GM23248 (cell line): ENCODE data around the gene CDC14B. TPM values are rescaled to one million over a fixed set of nuclear protein-coding genes. Genes with fewer than 3 reads are reported as not detected.
"Not testable (repeated sequence)": the region's sequence is repeated elsewhere in the genome, so short reads cannot be mapped to it uniquely, and the experiment has no call there.

Experiments used
- DNase-seq: peaks from one replicate; pipeline ENCODE4 v3.0.0-alpha.2; 2015
- H2AFZ ChIP-seq: fragments of 200-600 bp; sonication (generic); 2 replicates; pipeline ENCODE4 v1.6.1; 2016; ENCODE audit warnings: antibody characterized with exemption
- H3F3A ChIP-seq: fragments of 200-600 bp; sonication (generic); 2 replicates; pipeline ENCODE4 v1.6.1; 2016; ENCODE audit warnings: mild to moderate bottlenecking, antibody characterized with exemption, mixed run types; ENCODE audit not compliant: insufficient read depth
- H3K27ac ChIP-seq: fragments of 200-600 bp; sonication (generic); 2 replicates; pipeline ENCODE4 v1.5.1; 2016; ENCODE audit warnings: mild to moderate bottlenecking
- H3K27me3 ChIP-seq: fragments of 200-600 bp; sonication (generic); replicated peaks from 2 replicates; pipeline ENCODE4 v1.6.1; 2016; ENCODE audit warnings: mild to moderate bottlenecking; ENCODE audit not compliant: insufficient read depth
- H3K36me3 ChIP-seq: fragments of 200-600 bp; sonication (generic); 2 replicates; pipeline ENCODE4 v1.6.1; 2016; ENCODE audit warnings: low read depth, mild to moderate bottlenecking
- H3K4me1 ChIP-seq: fragments of 200-600 bp; sonication (generic); 2 replicates; pipeline ENCODE4 v1.6.1; 2016; ENCODE audit warnings: mild to moderate bottlenecking; ENCODE audit not compliant: insufficient read depth
- H3K4me2 ChIP-seq: fragments of 200-600 bp; sonication (generic); one replicate; pipeline ENCODE4 v1.6.1; 2016; ENCODE audit warnings: mild to moderate bottlenecking; ENCODE audit not compliant: unreplicated experiment
- H3K4me3 ChIP-seq: fragments of 200-600 bp; sonication (generic); 2 replicates; pipeline ENCODE4 v1.5.1; 2016; ENCODE audit warnings: mild to moderate bottlenecking
- H3K79me2 ChIP-seq: fragments of 200-600 bp; sonication (generic); 2 replicates; pipeline ENCODE4 v1.6.1; 2016; ENCODE audit warnings: mild to moderate bottlenecking; ENCODE audit not compliant: insufficient read depth
- H3K9ac ChIP-seq: fragments of 200-600 bp; sonication (generic); 2 replicates; pipeline ENCODE4 v1.6.1; 2016; ENCODE audit warnings: mild to moderate bottlenecking
- H3K9me2 ChIP-seq: fragments of 200-600 bp; sonication (generic); 2 replicates; pipeline ENCODE4 v1.6.1; 2016; ENCODE audit warnings: mixed run types, mild to moderate bottlenecking, moderate library complexity; ENCODE audit not compliant: insufficient read depth
- H3K9me3 ChIP-seq: fragments of 200-600 bp; sonication (generic); one replicate; pipeline ENCODE4 v1.6.1; 2017; ENCODE audit warnings: low read depth
- H4K20me1 ChIP-seq: fragments of 200-600 bp; sonication (generic); 2 replicates; pipeline ENCODE4 v1.6.0; 2016; ENCODE audit not compliant: insufficient read depth
- EZH2 ChIP-seq: fragments of 200-600 bp; sonication (generic); IDR thresholded peaks from 2 replicates; pipeline ENCODE4 v1.6.1; 2018; ENCODE audit warnings: antibody characterized with exemption, mild to moderate bottlenecking; ENCODE audit not compliant: insufficient read depth, poor library complexity, severe bottlenecking
- EZH2phosphoT487 ChIP-seq: fragments of 200-600 bp; sonication (generic); IDR thresholded peaks from 2 replicates; pipeline ENCODE4 v1.6.1; 2018; ENCODE audit warnings: antibody characterized with exemption, moderate library complexity, mild to moderate bottlenecking, low read depth; ENCODE audit not compliant: insufficient read depth
- WGBS, 2 experiments: methylation state at CpG; one replicate each; pipeline ENCODE4 v1.1.6; 2015 to 2017; ENCODE audit warnings: low lambda C conversion rate in 2 of 2, low coverage in 1 of 2; ENCODE audit errors: missing lambda C conversion rate in 2 of 2; 5-methylcytosine and 5-hydroxymethylcytosine counted together
- in situ Hi-C: fragments of 300-500 bp; cut with MboI; formaldehyde crosslinking; loops from 2 replicates; pipeline ENCODE4 v1.15.0; 2020
- polyA plus RNA-seq: library from polyadenylated mRNA; unstranded; fragments of >200 nt; fragmentation: Nextera tagmentation; extraction: Ambion mirVana; gene quantifications from 2 replicates; pipeline ENCODE4 v1.2.1, GENCODE V29; 2016
- total RNA-seq: library from RNA; depleted of rRNA; stranded (reverse); fragments of >200 nt; shearing (Covaris generic); gene quantifications from 2 replicates; pipeline ENCODE4 v1.2.3, GENCODE V29; 2014

CDC14B gene
- total and polyA plus RNA-seq, 2 experiments from 2014 or later = 8.1 to 17.2 TPM

GRCh38 chr9:96508227-96508940 is 111.3 kb downstream of the CDC14B start:
- H3K36me3 ChIP-seq = 0 out of 2 replicates have a peak, but pooled peaks cover 5% of the 10 kb centered on the region
- in situ Hi-C loops = no loop called here
- H3K9me3 ChIP-seq = no peaks in the 10 kb centered on the region
- H3K4me1 ChIP-seq = peaks cover 12% of the 10 kb centered on the region
- H3K9me2 ChIP-seq = no peaks in the 10 kb centered on the region
- TF ChIP-seq EZH2phosphoT487 (no peak), EZH2 (no peak)
- WGBS, 2 experiments = 84 to 86% methylated on average over 14 of the region's 14 CpGs
- H3K79me2 ChIP-seq = no peaks in the 10 kb centered on the region; the same call in 1 of the 2 replicates
- H3K4me2 ChIP-seq = no peak overlapping the region
- no peak overlapping the region for H3K27ac ChIP-seq
- H3K9ac ChIP-seq = no peak overlapping the region
- DNase-seq = no peak
- H4K20me1 ChIP-seq = no peaks in the 10 kb centered on the region
- no peak overlapping the region for H3K4me3 ChIP-seq
- H3F3A ChIP-seq = peaks cover 10% of the 10 kb centered on the region
- H2AFZ ChIP-seq = no peak overlapping the region
- H3K27me3 ChIP-seq = no peaks in the 10 kb centered on the region

- H3K27ac ChIP-seq = no peak overlapping the region
- no peaks in the 10 kb centered on the region for H3K9me2 ChIP-seq
- no peak overlapping the region for H3K9ac ChIP-seq
- whole genome bisulfite sequencing, 2 experiments = 48 to 50% methylated on average over 13 of the region's 13 CpGs
- in situ Hi-C loops = no loop called here
- peak; percentile 45 for DNase-seq
- H3K36me3 ChIP-seq = 0 out of 2 replicates have a peak, but pooled peaks cover 5% of the 10 kb centered on the region
- H4K20me1 ChIP-seq = no peaks in the 10 kb centered on the region
- no peaks in the 10 kb centered on the region for H3K9me3 ChIP-seq
- no peak for TF ChIP-seq EZH2
- no peak for TF ChIP-seq EZH2phosphoT487
- H3K79me2 ChIP-seq = no peaks in the 10 kb centered on the region
- no peaks in the 10 kb centered on the region for H3K27me3 ChIP-seq
- no peak overlapping the region for H3K4me2 ChIP-seq
- peaks cover 34% of the 10 kb centered on the region for H3K4me1 ChIP-seq
- H3K4me3 ChIP-seq = no peak overlapping the region
- no peak overlapping the region for H2AFZ ChIP-seq
- peaks cover 24% of the 10 kb centered on the region for H3F3A ChIP-seq
Measured at GRCh38 chr9:96505316-96505991, 114.2 kb downstream of the CDC14B start.

- H3K9ac ChIP-seq = no peak overlapping the region
- H4K20me1 ChIP-seq = no peaks in the 10 kb centered on the region
- WGBS, 2 experiments = 87 to 89% methylated on average over 11 of the region's 11 CpGs
- H3K27me3 ChIP-seq = no peaks in the 10 kb centered on the region
- peaks cover 26% of the 10 kb centered on the region for H3K4me1 ChIP-seq
- DNase-seq = no peak
- H3K79me2 ChIP-seq = no peaks in the 10 kb centered on the region
- H3F3A ChIP-seq = peaks cover 30% of the 10 kb centered on the region
- H2AFZ ChIP-seq = no peak overlapping the region
- no peak overlapping the region for H3K4me3 ChIP-seq
- no peak overlapping the region for H3K27ac ChIP-seq
- H3K9me3 ChIP-seq = no peaks in the 10 kb centered on the region
- 0 out of 2 replicates have a peak, but pooled peaks cover 5% of the 10 kb centered on the region for H3K36me3 ChIP-seq
- TF ChIP-seq EZH2 (no peak), EZH2phosphoT487 (no peak)
- H3K4me2 ChIP-seq = no peak overlapping the region
- no peaks in the 10 kb centered on the region for H3K9me2 ChIP-seq
- in situ Hi-C loops = no loop called here
Measured at GRCh38 chr9:96503918-96504317, 115.7 kb downstream of the CDC14B start.

- H3K4me2 ChIP-seq, H3K79me2 ChIP-seq, H3K9ac ChIP-seq, H2AFZ ChIP-seq, H3K36me3 ChIP-seq, in situ Hi-C loops, DNase-seq, H3K4me3 ChIP-seq, H3K9me2 ChIP-seq, H3K27me3 ChIP-seq, H3K9me3 ChIP-seq, H4K20me1 ChIP-seq: not testable (repeated sequence)
- H3K4me1 ChIP-seq = peaks cover 26% of the 10 kb centered on the region
- peak overlapping the region; percentile 33; the same call in 1 of the 2 replicates for H3K27ac ChIP-seq
- peaks cover 30% of the 10 kb centered on the region for H3F3A ChIP-seq
Measured at GRCh38 chr9:96503374-96503748, 116.3 kb downstream of the CDC14B start.
